ENCODE measurements around the gene LRRC26.
"Not testable (repeated sequence)": the region's sequence is repeated elsewhere in the genome, so short reads cannot be mapped to it uniquely, and the experiment has no call there.

The LRRC26 gene

GRCh38 chr9:137149363-137149762 is 20.5 kb downstream of the LRRC26 start:
- no peak for DNase-seq

- no peak for DNase-seq
These were observed 21.2 kb downstream of the LRRC26 start for GRCh38 chr9:137148661-137149060.

GRCh38 chr9:137148242-137148641 is 21.6 kb downstream of the LRRC26 start:
- no peak for DNase-seq

- no peak for DNase-seq
These were observed 22.1 kb downstream of the LRRC26 start for GRCh38 chr9:137147793-137148160.

- no peak for DNase-seq
These were observed 22.6 kb downstream of the LRRC26 start for GRCh38 chr9:137147091-137147792.

GRCh38 chr9:137146527-137146918 is 23.3 kb downstream of the LRRC26 start:
- DNase-seq, result no peak

- no peak for DNase-seq
These were observed 23.9 kb downstream of the LRRC26 start for GRCh38 chr9:137145731-137146526.

GRCh38 chr9:137143459-137143858 is 26.4 kb downstream of the LRRC26 start:
- DNase-seq, result no peak

- DNase-seq, result no peak
These were observed 27.6 kb downstream of the LRRC26 start for GRCh38 chr9:137141976-137142936.

GRCh38 chr9:137141050-137141810 is 28.6 kb downstream of the LRRC26 start:
- DNase-seq, result no peak

GRCh38 chr9:137140151-137141012 is 29.5 kb downstream of the LRRC26 start:
- DNase-seq, result no peak

- no peak for DNase-seq
These were observed 30.2 kb downstream of the LRRC26 start for GRCh38 chr9:137139468-137140150.

- no peak for DNase-seq
These were observed 31.0 kb downstream of the LRRC26 start, which contains the start of gene GRIN1 for GRCh38 chr9:137138722-137139467. Gene GRIN1 (plus strand): TSS chr9:137139154. CDS start chr9:137139487, 333 bp downstream.

- no peak for DNase-seq
These were observed 31.7 kb downstream of the LRRC26 start for GRCh38 chr9:137138058-137138721.

- no peak for DNase-seq
These were observed 32.8 kb downstream of the LRRC26 start for GRCh38 chr9:137136881-137137607.

GRCh38 chr9:137136261-137136880 is 33.5 kb downstream of the LRRC26 start:
- DNase-seq, result no peak

- DNase-seq, result not testable (repeated sequence)
These were observed 34.7 kb downstream of the LRRC26 start for GRCh38 chr9:137135154-137135553.

GRCh38 chr9:137134191-137134590 is 35.7 kb downstream of the LRRC26 start:
- no peak for DNase-seq

Data from GOT3 (cell line).